ENCODE data around the gene MT1A.

The MT1A gene

GRCh38 chr16:56682703-56683397, 44.4 kb downstream of the MT1A start:
- DNase-seq = no peak

DNA sequence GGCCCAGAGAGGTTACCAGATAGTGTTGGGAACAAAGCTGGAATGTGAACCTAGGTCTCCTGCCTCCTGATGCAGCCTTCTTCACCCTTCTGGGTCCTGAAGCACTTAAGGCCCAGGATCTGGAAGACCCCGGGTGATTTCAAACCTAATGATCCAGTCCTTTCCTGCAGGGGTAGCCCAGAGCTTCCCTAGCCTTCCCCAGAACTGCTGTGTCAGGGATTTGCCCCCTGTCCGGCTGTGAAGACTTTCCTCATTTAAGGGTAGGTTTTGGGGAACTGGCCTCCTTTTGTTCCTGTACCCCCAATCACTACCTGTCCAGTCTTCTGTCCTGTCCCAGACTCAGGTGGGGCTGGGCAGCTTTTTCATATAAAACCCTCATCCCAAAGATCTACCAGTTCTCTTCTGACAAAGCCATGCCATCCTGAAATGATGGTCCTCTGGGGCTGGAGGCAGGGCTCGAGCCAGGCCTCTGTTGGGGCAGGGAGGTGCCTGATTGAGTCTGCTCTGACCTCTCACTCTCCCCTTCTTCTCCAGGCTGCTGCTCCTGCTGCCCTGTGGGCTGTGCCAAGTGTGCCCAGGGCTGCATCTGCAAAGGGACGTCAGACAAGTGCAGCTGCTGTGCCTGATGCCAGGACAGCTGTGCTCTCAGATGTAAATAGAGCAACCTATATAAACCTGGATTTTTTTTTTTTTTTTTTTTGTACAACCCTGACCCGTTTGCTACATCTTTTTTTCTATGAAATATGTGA, 45.1 kb downstream of the MT1A start:
- DNase-seq = no peak

DNA sequence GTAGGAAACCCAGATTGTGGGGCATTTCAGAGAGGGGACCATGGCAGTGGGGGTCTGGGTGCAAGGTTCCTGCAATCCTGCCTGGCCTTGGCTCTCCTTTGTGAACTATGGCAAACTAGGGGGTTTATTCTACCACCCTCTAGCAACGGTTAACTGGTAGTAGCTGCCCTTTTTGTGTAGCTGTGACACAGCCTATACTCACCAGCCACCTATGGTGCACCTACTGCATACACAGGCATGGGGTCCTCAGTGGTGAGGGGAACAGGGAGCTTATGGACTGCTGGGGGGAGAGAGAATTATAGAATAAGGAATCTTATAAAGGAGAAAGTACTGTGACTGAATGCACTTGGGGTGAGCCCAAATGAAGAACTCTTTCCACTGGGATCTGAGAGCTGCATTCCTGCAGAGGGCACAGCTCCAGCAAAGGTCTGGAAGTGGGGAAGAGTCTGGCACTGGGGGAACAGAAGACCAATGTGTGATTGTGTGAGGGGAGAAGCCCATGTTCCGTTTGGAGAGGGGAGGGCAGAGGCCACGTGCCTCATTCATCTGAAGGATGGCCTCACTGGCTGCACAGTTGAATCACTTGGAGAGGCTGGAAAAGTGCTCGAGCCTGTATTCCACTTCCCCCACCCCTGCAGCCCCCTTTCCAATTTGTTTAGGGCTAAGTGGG, 45.9 kb downstream of the MT1A start:
- no peak for DNase-seq

- no peak for DNase-seq
These were observed 46.6 kb downstream of the MT1A start for GRCh38 chr16:56684926-56685590.

DNA sequence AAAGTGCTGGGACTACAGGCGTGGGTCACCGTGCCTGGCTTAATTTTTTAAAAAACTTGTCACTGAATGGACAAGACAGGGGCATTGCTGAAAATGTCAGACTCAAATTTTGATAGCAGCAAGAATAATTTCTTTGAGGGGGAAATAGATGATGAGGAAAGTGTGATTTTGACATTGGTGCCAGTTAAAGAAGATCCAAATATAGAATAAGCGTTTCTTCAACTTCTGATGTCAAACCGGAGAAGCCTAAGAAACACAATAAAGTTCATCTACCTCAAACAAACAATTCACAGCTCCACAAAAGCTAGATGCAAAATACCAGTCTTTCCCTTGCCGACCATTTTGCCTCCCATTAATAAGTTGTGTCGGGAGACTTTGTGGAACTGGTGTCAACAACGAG, 48.3 kb downstream of the MT1A start:
- no peak for DNase-seq

DNA sequence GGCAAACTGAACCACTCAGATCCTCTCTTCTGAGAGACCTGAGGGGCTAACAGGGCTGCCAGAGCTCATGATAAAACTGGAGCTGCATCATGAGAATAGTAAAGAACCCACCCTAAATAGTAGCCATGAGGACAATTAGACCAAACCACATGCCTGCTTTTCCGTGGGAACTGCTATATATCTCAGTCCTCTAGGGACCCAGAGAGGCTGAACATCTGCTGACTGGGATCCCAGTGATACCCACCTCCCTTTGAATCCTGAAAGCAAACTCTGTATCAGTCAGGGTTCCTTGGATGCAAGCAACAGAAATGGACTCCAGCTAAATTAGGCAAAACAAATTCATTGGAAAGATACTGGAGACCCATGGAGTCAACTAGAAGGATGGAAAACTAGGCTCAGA, 50.3 kb downstream of the MT1A start:
- no peak for DNase-seq

DNA sequence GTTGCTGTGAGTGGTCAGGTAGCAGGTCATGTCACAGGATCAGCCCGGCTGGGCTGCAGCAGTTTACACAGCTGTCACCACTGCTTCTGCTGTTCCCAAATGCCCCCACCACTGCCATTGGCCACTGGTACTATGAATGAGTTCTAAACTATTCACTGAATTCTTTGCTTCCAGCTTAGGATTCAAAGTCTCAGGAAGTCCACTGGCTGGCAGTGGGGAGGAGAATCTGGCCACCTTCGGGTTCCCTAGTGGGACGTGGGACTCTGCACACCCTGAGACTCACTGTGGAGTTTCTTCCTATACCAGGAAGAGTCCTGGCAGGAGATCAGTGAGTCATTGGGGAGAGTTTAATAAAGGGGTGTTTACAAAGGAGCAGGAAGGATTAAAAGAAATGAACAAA, 50.7 kb downstream of the MT1A start:
- no peak for DNase-seq

Data from NCI-H446 treated with DMSO at 0.1 percent for 48 hours (cell line).